ENCODE data around the gene DAP.

Gene DAP

DNA sequence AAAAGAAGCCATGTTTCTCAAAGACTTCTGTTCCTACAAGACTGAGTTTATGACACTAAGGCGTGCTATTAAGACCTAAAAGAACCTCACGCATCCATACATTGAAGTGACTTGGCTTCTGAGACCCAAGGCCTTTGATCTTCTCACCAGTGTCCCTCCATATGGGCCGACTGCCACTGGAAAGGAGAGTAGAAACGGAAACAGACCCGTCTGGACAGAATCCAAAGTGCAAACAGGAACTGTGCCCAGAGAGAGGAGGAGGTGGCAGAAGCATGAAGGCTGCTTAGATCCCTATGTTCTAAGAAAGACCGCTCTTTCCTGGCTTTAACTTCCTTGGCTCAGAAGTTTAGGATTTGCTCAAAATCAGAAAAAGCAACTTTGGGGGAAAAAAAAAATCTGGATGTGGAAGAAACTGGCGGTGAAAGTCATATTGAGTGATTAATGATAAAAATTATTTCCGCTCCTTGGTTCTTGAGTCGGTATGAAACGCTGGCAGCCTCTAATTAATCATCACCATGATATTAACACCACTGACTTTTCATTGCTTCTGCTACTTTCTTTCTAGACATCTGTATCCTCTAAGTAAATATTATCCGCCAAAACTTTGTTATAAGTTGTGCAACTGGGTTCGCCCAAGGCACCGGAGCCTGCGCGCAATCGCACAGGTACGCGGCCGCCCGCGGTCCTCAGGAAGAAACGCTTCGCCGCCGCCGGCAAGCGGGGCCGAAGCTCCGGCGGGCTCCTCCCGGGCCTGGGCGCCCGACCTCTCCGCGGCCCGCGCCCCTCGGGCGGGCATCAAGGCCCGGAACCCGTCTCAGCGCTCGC is 726 bp downstream of the DAP start:
- WGBS (ENCODE audit: extremely low coverage, insufficient coverage, insufficient read length): no CpG with 5 or more reads among the region's 43 CpGs
- H3K4me1 ChIP-seq (ENCODE audit: control insufficient read depth in 1 of 2, insufficient read depth in 2 of 2, low read length in 2 of 2): peaks cover 19 to 26% of the 10 kb centered on the region in 2 experiments

DNA sequence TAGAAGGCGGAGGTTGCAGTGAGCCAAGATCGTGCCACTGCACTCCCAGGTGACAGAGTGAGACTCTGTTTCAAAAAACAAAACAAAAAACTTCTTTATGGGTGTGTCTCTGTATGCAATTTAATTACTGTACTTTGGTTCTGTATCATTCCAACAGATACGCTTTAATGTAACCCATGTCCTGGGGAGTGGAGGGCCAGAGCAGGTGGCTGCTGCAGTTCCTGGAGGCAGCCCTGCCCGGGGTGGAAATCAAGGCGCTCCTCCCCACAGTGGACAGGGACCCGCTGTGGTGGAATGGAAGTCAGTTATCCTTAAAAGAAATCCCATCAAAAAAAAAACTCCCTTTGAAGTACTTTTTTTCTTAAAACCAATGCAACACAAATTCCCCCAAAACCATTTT is 1.9 kb downstream of the DAP start:
- Histone ChIP-seq H3K9ac (ENCODE audit: low read length) (no peak overlapping the region), H3K27ac (ENCODE audit: low read depth, low read length) (no peak overlapping the region), H3K4ac (ENCODE audit: low read depth, low read length) (no peak overlapping the region), H2AFZ (ENCODE audit: insufficient read depth, low read length, poor library complexity) (no peak overlapping the region), H3K79me2 (ENCODE audit: control insufficient read depth, insufficient read depth, low read length, poor library complexity) (peaks cover 22% of the 10 kb centered on the region), H3K14ac (ENCODE audit: low read length) (no peak overlapping the region), H2BK5ac (ENCODE audit: low read depth, low read length, poor library complexity) (no peak overlapping the region), H3K9me3 (ENCODE audit: insufficient read depth, low read depth, low read length) (peaks cover 2% of the 10 kb centered on the region), H2AK5ac (ENCODE audit: low read length) (no peak overlapping the region), H4K12ac (ENCODE audit: low read depth, low read length) (no peak overlapping the region), H4K91ac (ENCODE audit: low read depth, low read length) (no peak overlapping the region), H3K79me1 (ENCODE audit: low read length) (peaks cover 22% of the 10 kb centered on the region), H2BK12ac (ENCODE audit: low read length) (no peak overlapping the region), H3K23ac (ENCODE audit: low read length) (no peak overlapping the region), H3K27me3 (ENCODE audit: insufficient read depth, low read length) (no peaks in the 10 kb centered on the region), H2BK120ac (ENCODE audit: insufficient read depth, low read length, poor library complexity) (no peak overlapping the region), H4K8ac (ENCODE audit: low read depth, low read length) (no peak overlapping the region), H3K18ac (ENCODE audit: low read length) (no peak overlapping the region), H3K4me3 (ENCODE audit: low read depth, low read length) (no peak overlapping the region), H3K36me3 (ENCODE audit: control insufficient read depth in 1 of 2, insufficient read depth in 2 of 2, low read length in 2 of 2) (peaks cover 7 to 25% of the 10 kb centered on the region in 2 experiments), H3K4me1 (ENCODE audit: control insufficient read depth in 1 of 2, insufficient read depth in 2 of 2, low read length in 2 of 2) (peaks cover 19 to 26% of the 10 kb centered on the region in 2 experiments), H3K4me2 (ENCODE audit: low read length) (peak overlapping the region; percentile 55)
- DNase-seq: no peak
- WGBS (ENCODE audit: extremely low coverage, insufficient coverage, insufficient read length): no CpG with 5 or more reads among the region's 6 CpGs

More for the DNA sequence above, 726 bp downstream of the DAP start:
- Histone ChIP-seq H3K27me3 (ENCODE audit: insufficient read depth, low read length) (no peaks in the 10 kb centered on the region), H4K8ac (ENCODE audit: low read depth, low read length) (peak overlapping the region; percentile 92), H2BK120ac (ENCODE audit: insufficient read depth, low read length, poor library complexity) (peak overlapping the region; percentile 93), H4K12ac (ENCODE audit: low read depth, low read length) (peak overlapping the region; percentile 67), H3K23ac (ENCODE audit: low read length) (no peak overlapping the region), H3K4me2 (ENCODE audit: low read length) (peak overlapping the region; percentile 55), H3K14ac (ENCODE audit: low read length) (peak overlapping the region; percentile 90), H3K18ac (ENCODE audit: low read length) (peak overlapping the region; percentile 91), H3K36me3 (ENCODE audit: control insufficient read depth in 1 of 2, insufficient read depth in 2 of 2, low read length in 2 of 2) (peaks cover 3 to 15% of the 10 kb centered on the region in 2 experiments), H3K27ac (ENCODE audit: low read depth, low read length) (peak overlapping the region; percentile 72), H3K79me1 (ENCODE audit: low read length) (peaks cover 22% of the 10 kb centered on the region), H3K4ac (ENCODE audit: low read depth, low read length) (peak overlapping the region; percentile 85), H3K4me3 (ENCODE audit: low read depth, low read length) (peak overlapping the region; percentile 93), H4K91ac (ENCODE audit: low read depth, low read length) (peak overlapping the region; percentile 88), H2BK5ac (ENCODE audit: low read depth, low read length, poor library complexity) (peak overlapping the region; percentile 93), H3K79me2 (ENCODE audit: control insufficient read depth, insufficient read depth, low read length, poor library complexity) (peaks cover 19% of the 10 kb centered on the region), H2BK12ac (ENCODE audit: low read length) (no peak overlapping the region), H2AFZ (ENCODE audit: insufficient read depth, low read length, poor library complexity) (no peak overlapping the region), H2AK5ac (ENCODE audit: low read length) (peak overlapping the region; percentile 49), H3K9ac (ENCODE audit: low read length) (peak overlapping the region; percentile 28), H3K9me3 (ENCODE audit: insufficient read depth, low read depth, low read length) (no peaks in the 10 kb centered on the region)
- DNase-seq: peak; percentile 71 to 85

DNA sequence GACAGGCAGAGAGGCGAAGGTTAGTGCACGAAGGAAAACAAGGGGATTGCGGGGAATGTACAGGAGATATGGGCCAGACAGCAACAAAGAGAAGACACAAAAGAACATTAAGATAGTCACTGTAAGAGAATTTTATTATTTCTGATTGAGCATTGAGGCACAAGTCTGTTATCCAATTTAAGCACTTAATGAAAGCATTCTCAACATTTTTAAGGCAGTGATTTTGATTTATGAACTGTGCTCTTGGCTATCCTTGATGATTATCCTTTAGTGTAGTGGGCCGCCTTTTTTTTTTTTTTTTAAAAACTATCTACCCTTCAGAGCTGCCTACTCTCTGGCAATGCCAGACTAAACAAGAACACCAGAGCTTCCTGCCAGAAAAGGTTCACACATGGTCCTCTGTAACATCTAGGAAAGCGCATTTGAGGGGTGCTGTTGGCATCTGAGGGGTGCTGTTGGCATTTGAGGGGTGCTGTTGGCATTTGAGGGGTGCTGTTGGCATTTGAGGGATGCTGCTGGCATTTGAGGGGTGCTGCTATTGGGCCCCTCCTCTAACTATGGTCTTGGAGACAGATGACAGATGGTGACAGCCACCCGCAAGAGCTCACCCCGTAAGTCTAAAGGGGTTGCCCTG is 3.0 kb downstream of the DAP start:
- peak overlapping the region; percentile 13 for H3K4ac ChIP-seq (ENCODE audit: low read depth, low read length)
- H4K12ac ChIP-seq (ENCODE audit: low read depth, low read length): no peak overlapping the region
- no peak overlapping the region for H2AK5ac ChIP-seq (ENCODE audit: low read length)
- H3K27me3 ChIP-seq (ENCODE audit: insufficient read depth, low read length): no peaks in the 10 kb centered on the region
- H2AFZ ChIP-seq (ENCODE audit: insufficient read depth, low read length, poor library complexity): no peak overlapping the region
- H3K4me2 ChIP-seq (ENCODE audit: low read length): no peak overlapping the region
- no peak overlapping the region for H3K23ac ChIP-seq (ENCODE audit: low read length)
- no peak overlapping the region for H2BK12ac ChIP-seq (ENCODE audit: low read length)
- H3K4me1 ChIP-seq (ENCODE audit: control insufficient read depth in 1 of 2, insufficient read depth in 2 of 2, low read length in 2 of 2): peaks cover 18 to 26% of the 10 kb centered on the region in 2 experiments
- H3K14ac ChIP-seq (ENCODE audit: low read length): no peak overlapping the region
- peaks cover 22% of the 10 kb centered on the region for H3K79me2 ChIP-seq (ENCODE audit: control insufficient read depth, insufficient read depth, low read length, poor library complexity)
- H3K9me3 ChIP-seq (ENCODE audit: insufficient read depth, low read depth, low read length): peaks cover 2% of the 10 kb centered on the region
- no peak overlapping the region for H3K27ac ChIP-seq (ENCODE audit: low read depth, low read length)
- no peak overlapping the region for H3K18ac ChIP-seq (ENCODE audit: low read length)
- no peak overlapping the region for H4K91ac ChIP-seq (ENCODE audit: low read depth, low read length)
- no peak overlapping the region for H2BK5ac ChIP-seq (ENCODE audit: low read depth, low read length, poor library complexity)
- WGBS (ENCODE audit: extremely low coverage, insufficient coverage, insufficient read length): no CpG with 5 or more reads among the region's 7 CpGs
- H2BK120ac ChIP-seq (ENCODE audit: insufficient read depth, low read length, poor library complexity): no peak overlapping the region
- H3K4me3 ChIP-seq (ENCODE audit: low read depth, low read length): no peak overlapping the region
- H3K79me1 ChIP-seq (ENCODE audit: low read length): peaks cover 22% of the 10 kb centered on the region
- peak in 1 of 2 donors; percentile 21 for DNase-seq
- no peak overlapping the region for H3K9ac ChIP-seq (ENCODE audit: low read length)
- peaks cover 12 to 32% of the 10 kb centered on the region in 2 experiments for H3K36me3 ChIP-seq (ENCODE audit: control insufficient read depth in 1 of 2, insufficient read depth in 2 of 2, low read length in 2 of 2)
- H4K8ac ChIP-seq (ENCODE audit: low read depth, low read length): no peak overlapping the region

DNA sequence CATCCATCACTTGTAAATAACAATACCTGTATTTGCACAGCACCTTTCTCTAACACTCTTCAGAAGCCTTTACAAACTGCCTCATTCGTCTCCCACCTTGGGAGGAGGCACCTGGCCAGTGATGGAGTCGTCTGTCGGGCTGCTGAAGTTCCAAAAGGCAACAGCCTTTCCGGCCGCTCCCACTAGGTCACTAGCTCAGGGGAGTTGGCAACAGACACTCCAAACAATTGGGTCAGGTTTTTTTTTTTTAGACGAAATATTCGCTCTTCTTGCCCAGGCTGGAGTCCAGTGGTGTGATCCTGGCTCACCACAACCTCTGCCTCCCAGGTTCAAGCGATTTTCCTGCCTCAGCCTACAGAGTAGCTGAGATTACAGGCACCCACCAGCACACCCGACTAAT is 4.0 kb downstream of the DAP start:
- H4K91ac ChIP-seq (ENCODE audit: low read depth, low read length): no peak overlapping the region
- DNase-seq: no peak
- H4K12ac ChIP-seq (ENCODE audit: low read depth, low read length): no peak overlapping the region
- peaks cover 22% of the 10 kb centered on the region for H3K79me2 ChIP-seq (ENCODE audit: control insufficient read depth, insufficient read depth, low read length, poor library complexity)
- H2BK12ac ChIP-seq (ENCODE audit: low read length): no peak overlapping the region
- no peak overlapping the region for H3K27ac ChIP-seq (ENCODE audit: low read depth, low read length)
- H3K4me3 ChIP-seq (ENCODE audit: low read depth, low read length): no peak overlapping the region
- H3K27me3 ChIP-seq (ENCODE audit: insufficient read depth, low read length): no peaks in the 10 kb centered on the region
- no peak overlapping the region for H3K23ac ChIP-seq (ENCODE audit: low read length)
- H3K4me1 ChIP-seq (ENCODE audit: control insufficient read depth in 1 of 2, insufficient read depth in 2 of 2, low read length in 2 of 2): peaks cover 10 to 17% of the 10 kb centered on the region in 2 experiments
- WGBS (ENCODE audit: extremely low coverage, insufficient coverage, insufficient read length): no CpG with 5 or more reads among the region's 9 CpGs
- H3K9ac ChIP-seq (ENCODE audit: low read length): no peak overlapping the region
- no peak overlapping the region for H4K8ac ChIP-seq (ENCODE audit: low read depth, low read length)
- peaks cover 2% of the 10 kb centered on the region for H3K9me3 ChIP-seq (ENCODE audit: insufficient read depth, low read depth, low read length)
- no peak overlapping the region for H3K4me2 ChIP-seq (ENCODE audit: low read length)
- no peak overlapping the region for H2AK5ac ChIP-seq (ENCODE audit: low read length)
- H2BK120ac ChIP-seq (ENCODE audit: insufficient read depth, low read length, poor library complexity): no peak overlapping the region
- peaks cover 17 to 39% of the 10 kb centered on the region in 2 experiments for H3K36me3 ChIP-seq (ENCODE audit: control insufficient read depth in 1 of 2, insufficient read depth in 2 of 2, low read length in 2 of 2)
- H2AFZ ChIP-seq (ENCODE audit: insufficient read depth, low read length, poor library complexity): no peak overlapping the region
- no peak overlapping the region for H3K18ac ChIP-seq (ENCODE audit: low read length)
- H2BK5ac ChIP-seq (ENCODE audit: low read depth, low read length, poor library complexity): no peak overlapping the region
- no peak overlapping the region for H3K14ac ChIP-seq (ENCODE audit: low read length)
- peaks cover 19% of the 10 kb centered on the region for H3K79me1 ChIP-seq (ENCODE audit: low read length)
- no peak overlapping the region for H3K4ac ChIP-seq (ENCODE audit: low read depth, low read length)

Measured in trophoblast cell (in vitro differentiated cells and primary cell).